Measurements from ENCODE around the gene TXNDC11. TPM values are rescaled to one million over a fixed set of nuclear protein-coding genes. Genes with fewer than 3 reads are reported as not detected.

The TXNDC11 gene
- total and polyA plus RNA-seq, 10 of the 15 experiments (the other 5 are each of a cell fraction or from before 2014, with no cell fraction given) = 1.7 to 86.7 (median 54.4) TPM

- no peak for TF ChIP-seq EGR1 (IDR thresholded peaks at IDR 0.05; ENCODE audit: borderline replicate concordance in 1 of 2, low read depth in 2 of 2, low read length in 2 of 2)
- TF ChIP-seq MXI1 (IDR thresholded peaks at IDR 0.05; ENCODE audit: low read depth, low read length) = no peak
- TF ChIP-seq TAF1 (IDR thresholded peaks at IDR 0.05; ENCODE audit: borderline replicate concordance, low read depth, low read length) = peak; percentile 38; the same call in 1 of the 2 replicates
- TF ChIP-seq POLR2AphosphoS5 (IDR thresholded peaks at IDR 0.05; ENCODE audit: low read length) = no peak
- TF ChIP-seq ZBTB40 (IDR thresholded peaks at IDR 0.05; ENCODE audit: borderline replicate concordance) = no peak
- TF ChIP-seq CBX5 (IDR thresholded peaks at IDR 0.05; ENCODE audit: low read depth) = no peak
- no peak for TF ChIP-seq SP1 (IDR thresholded peaks at IDR 0.05; ENCODE audit: low read depth, low read length)
- TF ChIP-seq TCF3 (IDR thresholded peaks at IDR 0.05; ENCODE audit: borderline replicate concordance, insufficient read depth, low read depth, low read length) = no peak
- no peak for TF ChIP-seq BCL3 (IDR thresholded peaks at IDR 0.05; ENCODE audit: borderline replicate concordance, insufficient read depth, low read depth, low read length, poor library complexity, severe bottlenecking)
- no peak for TF ChIP-seq NFYA (IDR thresholded peaks at IDR 0.05; ENCODE audit: borderline replicate concordance, low read depth, low read length)
- TF ChIP-seq LARP7 (IDR thresholded peaks at IDR 0.05) = peak; percentile 81
- no peak for TF ChIP-seq CHD2 (IDR thresholded peaks at IDR 0.05; ENCODE audit: borderline replicate concordance, low read depth, low read length)
- no peak for TF ChIP-seq CTCF (IDR thresholded peaks at IDR 0.05 in 2 of 3, conservative IDR thresholded peaks at IDR 0.05 in 1 of 3; ENCODE audit: control insufficient read depth in 2 of 3, extremely low read depth in 1 of 3, insufficient read depth in 1 of 3, low read depth in 3 of 3, low read length in 3 of 3)
- no peak for TF ChIP-seq NKRF (conservative IDR thresholded peaks at IDR 0.05)
- TF ChIP-seq ATF3 (IDR thresholded peaks at IDR 0.05; ENCODE audit: borderline replicate concordance, extremely low read depth, low read depth, low read length) = 0 out of 2 replicates have a peak, but pooled peaks have one; percentile 3
- 0 out of 2 replicates have a peak, but pooled peaks have one; percentile 9 for TF ChIP-seq CREB1 (IDR thresholded peaks at IDR 0.05; ENCODE audit: low read depth)
- no peak for TF ChIP-seq CBX3 (IDR thresholded peaks at IDR 0.05; ENCODE audit: borderline replicate concordance, low read depth)
- no peak for TF ChIP-seq MYC (IDR thresholded peaks at IDR 0.05; ENCODE audit: insufficient read depth, insufficient read length, insufficient replicate concordance, low read length, severe bottlenecking)
Observed at GRCh38 chr16:11667824-11668622, 74.6 kb downstream of the TXNDC11 start, which contains the start of gene SNN (continued).
